GM12878 (cell line): Measurements from ENCODE around the gene TEX30. TPM values are rescaled to one million over a fixed set of nuclear protein-coding genes. Genes with fewer than 3 reads are reported as not detected.

Source experiments
- BMI1 ChIP-seq: fragments of 450-650 bp; IDR thresholded peaks from 2 replicates; pipeline ENCODE4 v1.6.1; 2016; ENCODE audit warnings: mild to moderate bottlenecking, moderate library complexity, borderline replicate concordance
- CHD2 ChIP-seq: IDR thresholded peaks from 2 replicates; pipeline ENCODE4 v1.6.1; 2011; ENCODE audit warnings: low read depth, low read length, improper control_type of control experiment, borderline replicate concordance
- CREB1 ChIP-seq: IDR thresholded peaks from 2 replicates; pipeline ENCODE4 v1.6.1; 2012; ENCODE audit warnings: low read depth, mild to moderate bottlenecking, inconsistent platforms
- EED ChIP-seq: sonication (generic); IDR thresholded peaks from 2 replicates; pipeline ENCODE4 v1.6.1; 2016; ENCODE audit warnings: antibody characterized with exemption, low read depth
- IKZF2 ChIP-seq, 2 experiments: fragments of 450-650 bp; IDR thresholded peaks; 2 replicates each; pipeline ENCODE4 v1.6.1; 2017; ENCODE audit warnings: mild to moderate bottlenecking in 2 of 2, moderate library complexity in 2 of 2
- MEF2A ChIP-seq: IDR thresholded peaks from 2 replicates; pipeline ENCODE4 v1.6.1; 2011; ENCODE audit warnings: low read depth, mild to moderate bottlenecking, low read length, moderate library complexity; ENCODE audit not compliant: insufficient read depth
- NFYB ChIP-seq: IDR thresholded peaks from 2 replicates; pipeline ENCODE4 v1.6.1; 2011; ENCODE audit warnings: low read depth, mild to moderate bottlenecking, low read length, improper control_type of control experiment, moderate library complexity; ENCODE audit not compliant: insufficient read depth
- PML ChIP-seq: IDR thresholded peaks from 2 replicates; pipeline ENCODE4 v1.6.1; 2012; ENCODE audit warnings: low read length, inconsistent platforms
- POLR2A ChIP-seq: IDR thresholded peaks from 2 replicates; pipeline ENCODE4 v1.6.1; 2011; ENCODE audit warnings: low read depth, mild to moderate bottlenecking, low read length
- POLR2AphosphoS5 ChIP-seq: IDR thresholded peaks from 2 replicates; pipeline ENCODE4 v1.6.1; 2011; ENCODE audit warnings: mild to moderate bottlenecking, low read length, inconsistent platforms
- RAD51 ChIP-seq: fragments of 450-650 bp; IDR thresholded peaks from 2 replicates; pipeline ENCODE4 v1.6.1; 2016; ENCODE audit warnings: moderate library complexity, mild to moderate bottlenecking, inconsistent platforms
- SMARCA5 ChIP-seq: fragments of 450-650 bp; IDR thresholded peaks from 2 replicates; pipeline ENCODE4 v1.6.1; 2017; ENCODE audit warnings: mild to moderate bottlenecking
- ZNF384 ChIP-seq: IDR thresholded peaks from 2 replicates; pipeline ENCODE4 v1.6.1; 2012; ENCODE audit warnings: low read depth, mild to moderate bottlenecking, low read length, improper control_type of control experiment, borderline replicate concordance
- ZSCAN29 ChIP-seq: fragments of 450-650 bp; IDR thresholded peaks from 2 replicates; pipeline ENCODE4 v1.6.1; 2017; ENCODE audit warnings: mild to moderate bottlenecking, moderate library complexity
- polyA plus RNA-seq, 11 experiments: library from polyadenylated mRNA; depleted of rRNA in 4 of 11; unstranded in 6 of 11; stranded (reverse) in 5 of 11; fragments of >200 nt; fragmentation: Nextera tagmentation in 4 of 11; fragmentation: Illumina TruSeq in 1 of 11; extraction: Ambion mirVana in 4 of 11; extraction: Trizol in 1 of 11; gene quantifications; 1 replicate in 1 of 11; 2 replicates in 10 of 11; pipeline versions ENCODE4 v1.2.1 to v1.2.3, GENCODE V29; 2011 to 2016; ENCODE audit warnings: inconsistent platforms in 2 of 11, missing spikeins in 2 of 11, low read depth in 1 of 11
- total RNA-seq, 4 experiments: library from RNA; depleted of rRNA in 3 of 4; stranded (reverse); fragments of >200 nt in 3 of 4; fragmentation: Illumina TruSeq in 1 of 4; extraction: Trizol in 1 of 4; gene quantifications; 2 replicates each; pipeline versions ENCODE4 v1.2.1 to v1.2.3, GENCODE V29; 2013 to 2021
- TF ChIP-seq, protein P1 (sequence below): fragments of 450-650 bp; IDR thresholded peaks from 2 replicates; pipeline ENCODE4 v1.6.1; 2017; ENCODE audit warnings: mild to moderate bottlenecking, moderate library complexity
- TF ChIP-seq, protein P2 (sequence below): fragments of 450-650 bp; IDR thresholded peaks from 2 replicates; pipeline ENCODE4 v1.6.1; 2016; ENCODE audit warnings: mild to moderate bottlenecking
- TF ChIP-seq, protein P3 (sequence below): fragments of 450-650 bp; IDR thresholded peaks from 2 replicates; pipeline ENCODE4 v1.6.1; 2017; ENCODE audit warnings: low read depth, mild to moderate bottlenecking, moderate library complexity
- TF ChIP-seq, protein P4 (sequence below): fragments of 450-650 bp; IDR thresholded peaks from 2 replicates; pipeline ENCODE4 v1.6.1; 2017; ENCODE audit warnings: mild to moderate bottlenecking
- TF ChIP-seq, protein P5 (sequence below): fragments of 450-650 bp; conservative IDR thresholded peaks from 2 replicates; pipeline ENCODE4 v1.6.1; 2017; ENCODE audit warnings: mild to moderate bottlenecking, moderate library complexity

Gene TEX30
- total and polyA plus RNA-seq, 10 of the 15 experiments (the other 5 are each of a cell fraction or from before 2014, with no cell fraction given), result 19.7 to 114 (median 25.0) TPM

DNA sequence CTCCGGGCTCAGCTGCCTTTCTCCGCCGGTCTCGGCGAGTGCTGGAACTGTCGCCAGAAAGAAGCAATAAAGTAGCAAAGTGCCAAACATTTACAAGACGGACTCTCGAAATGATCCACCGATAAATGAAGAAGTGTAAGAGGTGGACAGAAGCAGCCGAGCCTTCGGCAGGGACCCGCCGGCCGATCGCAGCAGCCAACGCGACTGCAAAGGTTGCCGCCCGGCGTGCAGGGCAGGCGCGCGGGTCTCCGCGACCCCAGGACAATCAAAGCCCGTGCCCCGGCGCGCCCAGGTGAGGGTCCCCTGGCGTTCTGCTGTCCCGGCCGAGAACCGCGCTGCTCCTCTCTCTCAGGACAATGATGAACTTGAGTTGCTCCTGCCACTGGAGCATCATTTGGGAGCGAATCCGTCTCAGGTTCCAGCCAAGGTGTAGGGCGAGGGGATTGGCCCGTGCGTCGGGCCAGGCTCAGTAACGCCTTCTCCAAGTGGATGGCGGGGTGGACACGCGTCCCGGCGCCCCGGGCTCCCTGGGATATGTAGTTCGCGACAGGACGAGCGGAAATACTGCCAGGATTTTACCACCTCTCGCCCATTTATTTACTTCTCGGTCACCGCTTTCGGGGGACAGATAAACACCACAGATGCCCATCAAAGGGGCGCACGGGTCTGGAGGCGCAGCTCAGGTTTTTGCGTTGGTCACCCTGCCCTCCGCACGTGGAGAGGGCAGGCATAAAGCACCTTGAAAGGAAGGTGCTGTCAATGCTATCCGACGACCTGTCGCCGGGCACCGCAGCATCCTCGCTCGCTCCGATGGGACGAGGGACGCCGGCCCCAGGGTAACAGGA, 25.2 kb upstream of the TEX30 start, which contains the start of the genes BIVM and POGLUT2 (continued):
- TF ChIP-seq CHD2 (peak; percentile 92), NFYB (peak; percentile 97), ZSCAN29 (no peak), IKZF2 (IDR thresholded peaks at IDR 0.05) (peak in 1 of 2 experiments; percentile 33; a peak in 3 of 4 replicates), MEF2A (no peak), ZNF384 (no peak), EED (peak; percentile 30; the same call in 1 of the 2 replicates), CREB1 (peak; percentile 95), POLR2A (peak; percentile 64), RAD51 (peak; percentile 64), BMI1 (no peak), SMARCA5 (no peak), POLR2AphosphoS5 (peak; percentile 46; the same call in 1 of the 2 replicates), PML (no peak)
- TF ChIP-seq, protein P1, sequence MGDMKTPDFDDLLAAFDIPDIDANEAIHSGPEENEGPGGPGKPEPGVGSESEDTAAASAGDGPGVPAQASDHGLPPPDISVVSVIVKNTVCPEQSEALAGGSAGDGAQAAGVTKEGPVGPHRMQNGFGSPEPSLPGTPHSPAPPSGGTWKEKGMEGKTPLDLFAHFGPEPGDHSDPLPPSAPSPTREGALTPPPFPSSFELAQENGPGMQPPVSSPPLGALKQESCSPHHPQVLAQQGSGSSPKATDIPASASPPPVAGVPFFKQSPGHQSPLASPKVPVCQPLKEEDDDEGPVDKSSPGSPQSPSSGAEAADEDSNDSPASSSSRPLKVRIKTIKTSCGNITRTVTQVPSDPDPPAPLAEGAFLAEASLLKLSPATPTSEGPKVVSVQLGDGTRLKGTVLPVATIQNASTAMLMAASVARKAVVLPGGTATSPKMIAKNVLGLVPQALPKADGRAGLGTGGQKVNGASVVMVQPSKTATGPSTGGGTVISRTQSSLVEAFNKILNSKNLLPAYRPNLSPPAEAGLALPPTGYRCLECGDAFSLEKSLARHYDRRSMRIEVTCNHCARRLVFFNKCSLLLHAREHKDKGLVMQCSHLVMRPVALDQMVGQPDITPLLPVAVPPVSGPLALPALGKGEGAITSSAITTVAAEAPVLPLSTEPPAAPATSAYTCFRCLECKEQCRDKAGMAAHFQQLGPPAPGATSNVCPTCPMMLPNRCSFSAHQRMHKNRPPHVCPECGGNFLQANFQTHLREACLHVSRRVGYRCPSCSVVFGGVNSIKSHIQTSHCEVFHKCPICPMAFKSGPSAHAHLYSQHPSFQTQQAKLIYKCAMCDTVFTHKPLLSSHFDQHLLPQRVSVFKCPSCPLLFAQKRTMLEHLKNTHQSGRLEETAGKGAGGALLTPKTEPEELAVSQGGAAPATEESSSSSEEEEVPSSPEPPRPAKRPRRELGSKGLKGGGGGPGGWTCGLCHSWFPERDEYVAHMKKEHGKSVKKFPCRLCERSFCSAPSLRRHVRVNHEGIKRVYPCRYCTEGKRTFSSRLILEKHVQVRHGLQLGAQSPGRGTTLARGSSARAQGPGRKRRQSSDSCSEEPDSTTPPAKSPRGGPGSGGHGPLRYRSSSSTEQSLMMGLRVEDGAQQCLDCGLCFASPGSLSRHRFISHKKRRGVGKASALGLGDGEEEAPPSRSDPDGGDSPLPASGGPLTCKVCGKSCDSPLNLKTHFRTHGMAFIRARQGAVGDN, result 0 out of 2 replicates have a peak, but pooled peaks have one; percentile 18
- TF ChIP-seq, protein P2, sequence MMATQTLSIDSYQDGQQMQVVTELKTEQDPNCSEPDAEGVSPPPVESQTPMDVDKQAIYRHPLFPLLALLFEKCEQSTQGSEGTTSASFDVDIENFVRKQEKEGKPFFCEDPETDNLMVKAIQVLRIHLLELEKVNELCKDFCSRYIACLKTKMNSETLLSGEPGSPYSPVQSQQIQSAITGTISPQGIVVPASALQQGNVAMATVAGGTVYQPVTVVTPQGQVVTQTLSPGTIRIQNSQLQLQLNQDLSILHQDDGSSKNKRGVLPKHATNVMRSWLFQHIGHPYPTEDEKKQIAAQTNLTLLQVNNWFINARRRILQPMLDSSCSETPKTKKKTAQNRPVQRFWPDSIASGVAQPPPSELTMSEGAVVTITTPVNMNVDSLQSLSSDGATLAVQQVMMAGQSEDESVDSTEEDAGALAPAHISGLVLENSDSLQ, result peak; percentile 29; the same call in 1 of the 2 replicates
- TF ChIP-seq, protein P3, sequence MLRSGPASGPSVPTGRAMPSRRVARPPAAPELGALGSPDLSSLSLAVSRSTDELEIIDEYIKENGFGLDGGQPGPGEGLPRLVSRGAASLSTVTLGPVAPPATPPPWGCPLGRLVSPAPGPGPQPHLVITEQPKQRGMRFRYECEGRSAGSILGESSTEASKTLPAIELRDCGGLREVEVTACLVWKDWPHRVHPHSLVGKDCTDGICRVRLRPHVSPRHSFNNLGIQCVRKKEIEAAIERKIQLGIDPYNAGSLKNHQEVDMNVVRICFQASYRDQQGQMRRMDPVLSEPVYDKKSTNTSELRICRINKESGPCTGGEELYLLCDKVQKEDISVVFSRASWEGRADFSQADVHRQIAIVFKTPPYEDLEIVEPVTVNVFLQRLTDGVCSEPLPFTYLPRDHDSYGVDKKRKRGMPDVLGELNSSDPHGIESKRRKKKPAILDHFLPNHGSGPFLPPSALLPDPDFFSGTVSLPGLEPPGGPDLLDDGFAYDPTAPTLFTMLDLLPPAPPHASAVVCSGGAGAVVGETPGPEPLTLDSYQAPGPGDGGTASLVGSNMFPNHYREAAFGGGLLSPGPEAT, result 0 out of 2 replicates have a peak, but pooled peaks have one; percentile 44
- TF ChIP-seq, protein P4, sequence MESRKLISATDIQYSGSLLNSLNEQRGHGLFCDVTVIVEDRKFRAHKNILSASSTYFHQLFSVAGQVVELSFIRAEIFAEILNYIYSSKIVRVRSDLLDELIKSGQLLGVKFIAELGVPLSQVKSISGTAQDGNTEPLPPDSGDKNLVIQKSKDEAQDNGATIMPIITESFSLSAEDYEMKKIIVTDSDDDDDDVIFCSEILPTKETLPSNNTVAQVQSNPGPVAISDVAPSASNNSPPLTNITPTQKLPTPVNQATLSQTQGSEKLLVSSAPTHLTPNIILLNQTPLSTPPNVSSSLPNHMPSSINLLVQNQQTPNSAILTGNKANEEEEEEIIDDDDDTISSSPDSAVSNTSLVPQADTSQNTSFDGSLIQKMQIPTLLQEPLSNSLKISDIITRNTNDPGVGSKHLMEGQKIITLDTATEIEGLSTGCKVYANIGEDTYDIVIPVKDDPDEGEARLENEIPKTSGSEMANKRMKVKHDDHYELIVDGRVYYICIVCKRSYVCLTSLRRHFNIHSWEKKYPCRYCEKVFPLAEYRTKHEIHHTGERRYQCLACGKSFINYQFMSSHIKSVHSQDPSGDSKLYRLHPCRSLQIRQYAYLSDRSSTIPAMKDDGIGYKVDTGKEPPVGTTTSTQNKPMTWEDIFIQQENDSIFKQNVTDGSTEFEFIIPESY, result no peak
- TF ChIP-seq, protein P5, sequence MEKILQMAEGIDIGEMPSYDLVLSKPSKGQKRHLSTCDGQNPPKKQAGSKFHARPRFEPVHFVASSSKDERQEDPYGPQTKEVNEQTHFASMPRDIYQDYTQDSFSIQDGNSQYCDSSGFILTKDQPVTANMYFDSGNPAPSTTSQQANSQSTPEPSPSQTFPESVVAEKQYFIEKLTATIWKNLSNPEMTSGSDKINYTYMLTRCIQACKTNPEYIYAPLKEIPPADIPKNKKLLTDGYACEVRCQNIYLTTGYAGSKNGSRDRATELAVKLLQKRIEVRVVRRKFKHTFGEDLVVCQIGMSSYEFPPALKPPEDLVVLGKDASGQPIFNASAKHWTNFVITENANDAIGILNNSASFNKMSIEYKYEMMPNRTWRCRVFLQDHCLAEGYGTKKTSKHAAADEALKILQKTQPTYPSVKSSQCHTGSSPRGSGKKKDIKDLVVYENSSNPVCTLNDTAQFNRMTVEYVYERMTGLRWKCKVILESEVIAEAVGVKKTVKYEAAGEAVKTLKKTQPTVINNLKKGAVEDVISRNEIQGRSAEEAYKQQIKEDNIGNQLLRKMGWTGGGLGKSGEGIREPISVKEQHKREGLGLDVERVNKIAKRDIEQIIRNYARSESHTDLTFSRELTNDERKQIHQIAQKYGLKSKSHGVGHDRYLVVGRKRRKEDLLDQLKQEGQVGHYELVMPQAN, result peak; percentile 71
- TF ChIP-seq, all 136 proteins: peak for 37
